OCI-LY1 (cell line): ENCODE measurements around the gene FAM78A.
"Not testable (repeated sequence)": the region's sequence is repeated elsewhere in the genome, so short reads cannot be mapped to it uniquely, and the experiment has no call there.

Experiments
- H2AFZ ChIP-seq: fragments of 200-600 bp; sonication (generic), shearing (Covaris generic); 2 replicates; pipeline ENCODE4 v1.6.0; 2014; ENCODE audit warnings: antibody characterized with exemption, mild to moderate bottlenecking, low read length
- H3F3A ChIP-seq: fragments of 200-600 bp; sonication (generic), shearing (Covaris generic); 2 replicates; pipeline ENCODE4 v1.6.0; 2014; ENCODE audit warnings: mild to moderate bottlenecking, antibody characterized with exemption, low read length, moderate library complexity; ENCODE audit not compliant: insufficient read depth
- H3K27ac ChIP-seq: fragments of 200-600 bp; sonication (generic); 2 replicates; pipeline ENCODE4 v1.5.1; 2014; ENCODE audit warnings: low read length, mixed run types, mild to moderate bottlenecking, low read depth; ENCODE audit not compliant: poor library complexity, severe bottlenecking
- H3K27me3 ChIP-seq: fragments of 200-600 bp; sonication (generic); 2 replicates; pipeline ENCODE4 v1.6.0; 2014; ENCODE audit warnings: antibody characterized with exemption, mild to moderate bottlenecking, low read length, moderate library complexity; ENCODE audit not compliant: insufficient read depth
- H3K36me3 ChIP-seq: fragments of 200-600 bp; sonication (generic); 2 replicates; pipeline ENCODE4 v1.6.1; 2014; ENCODE audit warnings: mild to moderate bottlenecking, antibody characterized with exemption, low read length, moderate library complexity, mixed read lengths; ENCODE audit not compliant: insufficient read depth
- H3K4me1 ChIP-seq: fragments of 200-600 bp; sonication (generic); 2 replicates; pipeline ENCODE4 v1.5.1; 2014; ENCODE audit warnings: mild to moderate bottlenecking, low read length, moderate library complexity; ENCODE audit not compliant: insufficient read depth, severe bottlenecking
- H3K4me2 ChIP-seq: fragments of 200-600 bp; sonication (generic), shearing (Covaris generic); 2 replicates; pipeline ENCODE4 v1.6.1; 2014; ENCODE audit warnings: low read length
- H3K4me3 ChIP-seq: fragments of 200-600 bp; sonication (generic); 2 replicates; pipeline ENCODE4 v1.5.1; 2014; ENCODE audit warnings: low read length, low read depth, mild to moderate bottlenecking, mixed read lengths; ENCODE audit not compliant: poor library complexity, severe bottlenecking
- H3K79me2 ChIP-seq: fragments of 200-600 bp; shearing (Covaris generic); 2 replicates; pipeline ENCODE4 v1.6.1; 2016; ENCODE audit warnings: mixed run types, low read length, mixed read lengths; ENCODE audit not compliant: insufficient read depth
- H3K9ac ChIP-seq: fragments of 200-600 bp; sonication (generic), shearing (Covaris generic); 2 replicates; pipeline ENCODE4 v1.6.1; 2014; ENCODE audit warnings: mild to moderate bottlenecking, low read length, mixed read lengths
- H3K9me2 ChIP-seq: fragments of 200-600 bp; sonication (generic), shearing (Covaris generic); 2 replicates; pipeline ENCODE4 v1.6.1; 2014; ENCODE audit warnings: low read depth, mild to moderate bottlenecking, low read length, mixed read lengths
- H3K9me3 ChIP-seq: fragments of 200-600 bp; shearing (Covaris generic); 2 replicates; pipeline ENCODE4 v1.6.1; 2014; ENCODE audit warnings: low read length, mixed read lengths
- H4K20me1 ChIP-seq: fragments of 200-600 bp; sonication (generic), shearing (Covaris generic); 2 replicates; pipeline ENCODE4 v1.6.0; 2016; ENCODE audit warnings: mild to moderate bottlenecking, low read length; ENCODE audit not compliant: insufficient read depth
- EZH2 ChIP-seq: fragments of 200-600 bp; sonication (generic), shearing (Covaris generic); IDR thresholded peaks from 2 replicates; pipeline ENCODE4 v1.8.0; 2017; ENCODE audit warnings: borderline replicate concordance, mixed run types, mild to moderate bottlenecking, antibody characterized with exemption, low read length, moderate library complexity, mixed read lengths
- TF ChIP-seq, protein P1 (sequence below): fragments of 200-600 bp; sonication (generic), shearing (Covaris generic); IDR thresholded peaks from 2 replicates; pipeline ENCODE4 v1.5.1; 2017; ENCODE audit warnings: mild to moderate bottlenecking, antibody characterized with exemption, low read length, moderate library complexity, mixed read lengths

The FAM78A gene

GRCh38 chr9:131214286-131214856, 61.9 kb downstream of the FAM78A start:
- H3K9me2 ChIP-seq: no peaks in the 10 kb centered on the region
- TF ChIP-seq, protein P1, sequence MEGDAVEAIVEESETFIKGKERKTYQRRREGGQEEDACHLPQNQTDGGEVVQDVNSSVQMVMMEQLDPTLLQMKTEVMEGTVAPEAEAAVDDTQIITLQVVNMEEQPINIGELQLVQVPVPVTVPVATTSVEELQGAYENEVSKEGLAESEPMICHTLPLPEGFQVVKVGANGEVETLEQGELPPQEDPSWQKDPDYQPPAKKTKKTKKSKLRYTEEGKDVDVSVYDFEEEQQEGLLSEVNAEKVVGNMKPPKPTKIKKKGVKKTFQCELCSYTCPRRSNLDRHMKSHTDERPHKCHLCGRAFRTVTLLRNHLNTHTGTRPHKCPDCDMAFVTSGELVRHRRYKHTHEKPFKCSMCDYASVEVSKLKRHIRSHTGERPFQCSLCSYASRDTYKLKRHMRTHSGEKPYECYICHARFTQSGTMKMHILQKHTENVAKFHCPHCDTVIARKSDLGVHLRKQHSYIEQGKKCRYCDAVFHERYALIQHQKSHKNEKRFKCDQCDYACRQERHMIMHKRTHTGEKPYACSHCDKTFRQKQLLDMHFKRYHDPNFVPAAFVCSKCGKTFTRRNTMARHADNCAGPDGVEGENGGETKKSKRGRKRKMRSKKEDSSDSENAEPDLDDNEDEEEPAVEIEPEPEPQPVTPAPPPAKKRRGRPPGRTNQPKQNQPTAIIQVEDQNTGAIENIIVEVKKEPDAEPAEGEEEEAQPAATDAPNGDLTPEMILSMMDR: no peak
- TF ChIP-seq EZH2: no peak
- H3K4me3 ChIP-seq: no peak overlapping the region
- no peaks in the 10 kb centered on the region for H3F3A ChIP-seq
- no peaks in the 10 kb centered on the region for H3K27me3 ChIP-seq
- H3K79me2 ChIP-seq: no peaks in the 10 kb centered on the region
- no peaks in the 10 kb centered on the region for H3K9me3 ChIP-seq
- H2AFZ ChIP-seq: no peak overlapping the region
- no peaks in the 10 kb centered on the region for H4K20me1 ChIP-seq
- no peak overlapping the region for H3K9ac ChIP-seq
- no peaks in the 10 kb centered on the region for H3K4me1 ChIP-seq
- H3K27ac ChIP-seq: no peak overlapping the region
- peaks cover 13% of the 10 kb centered on the region for H3K36me3 ChIP-seq
- H3K4me2 ChIP-seq: no peak overlapping the region

- not testable (repeated sequence) for H3K9me2 ChIP-seq, H4K20me1 ChIP-seq, H3F3A ChIP-seq, H3K9ac ChIP-seq, H3K27ac ChIP-seq, H3K4me2 ChIP-seq, H2AFZ ChIP-seq, H3K4me3 ChIP-seq, H3K4me1 ChIP-seq, H3K27me3 ChIP-seq, H3K9me3 ChIP-seq, H3K79me2 ChIP-seq
- H3K36me3 ChIP-seq: peaks cover 18% of the 10 kb centered on the region
Measured at GRCh38 chr9:131211920-131212319, 64.4 kb downstream of the FAM78A start.
